Karpas-422 (cell line): Measurements from ENCODE around the gene RIMKLA. TPM values are rescaled to one million over a fixed set of nuclear protein-coding genes. Genes with fewer than 3 reads are reported as not detected.

Source experiments
- DNase-seq: peaks from one replicate; pipeline ENCODE4 v3.0.0-alpha.2; 2015
- H2AFZ ChIP-seq: fragments of 200-600 bp; sonication (generic); 2 replicates; pipeline ENCODE4 v1.6.1; 2014; ENCODE audit warnings: antibody characterized with exemption, low read length, mixed read lengths
- H3K27ac ChIP-seq: fragments of 200-600 bp; sonication (generic); 2 replicates; pipeline ENCODE4 v1.5.1; 2014; ENCODE audit warnings: mild to moderate bottlenecking, low read length, moderate library complexity
- H3K27me3 ChIP-seq: fragments of 200-600 bp; sonication (generic); 2 replicates; pipeline ENCODE4 v1.6.1; 2014; ENCODE audit warnings: low read length, mixed read lengths
- H3K36me3 ChIP-seq: fragments of 200-600 bp; sonication (generic); 2 replicates; pipeline ENCODE4 v1.6.1; 2014; ENCODE audit warnings: low read length, mixed read lengths; ENCODE audit not compliant: insufficient read depth
- H3K4me1 ChIP-seq: fragments of 200-600 bp; sonication (generic); 2 replicates; pipeline ENCODE4 v1.6.1; 2014; ENCODE audit warnings: mild to moderate bottlenecking, low read length, mixed read lengths
- H3K4me2 ChIP-seq: fragments of 200-600 bp; sonication (generic); 2 replicates; pipeline ENCODE4 v1.6.1; 2014; ENCODE audit warnings: low read length, low read depth, mild to moderate bottlenecking; ENCODE audit not compliant: poor library complexity, severe bottlenecking
- H3K4me3 ChIP-seq: fragments of 200-600 bp; sonication (generic); 2 replicates; pipeline ENCODE4 v1.5.1; 2014; ENCODE audit warnings: mild to moderate bottlenecking, antibody characterized with exemption, low read length, mixed read lengths
- H3K79me2 ChIP-seq: fragments of 200-600 bp; sonication (generic); 2 replicates; pipeline ENCODE4 v1.6.1; 2014; ENCODE audit warnings: mild to moderate bottlenecking, low read length, mixed read lengths
- H3K9ac ChIP-seq: fragments of 200-600 bp; sonication (generic); 2 replicates; pipeline ENCODE4 v1.6.0; 2014; ENCODE audit warnings: low read length
- H3K9me2 ChIP-seq: fragments of 200-600 bp; sonication (generic), shearing (Covaris generic); replicated peaks from 2 replicates; pipeline ENCODE4 v1.6.0; 2014; ENCODE audit warnings: mild to moderate bottlenecking, low read length, moderate library complexity; ENCODE audit not compliant: insufficient read depth
- H3K9me3 ChIP-seq: fragments of 300-700, 200-600 bp; sonication (generic); 2 replicates; pipeline ENCODE4 v1.6.1; 2014; ENCODE audit warnings: low read length, mixed read lengths
- H4K20me1 ChIP-seq: fragments of 200-600 bp; sonication (generic); 2 replicates; pipeline ENCODE4 v1.6.1; 2014; ENCODE audit warnings: mild to moderate bottlenecking, antibody characterized with exemption, low read length, low read depth; ENCODE audit not compliant: insufficient read depth
- total RNA-seq: library from RNA; depleted of rRNA; stranded (reverse); fragments of >200 nt; shearing (Covaris generic); gene quantifications from 2 replicates; pipeline ENCODE4 v1.2.3, GENCODE V29; 2014; ENCODE audit warnings: low replicate concordance

RIMKLA gene
- total RNA-seq, 1 experiment from 2014 or later, result 2.1 TPM

- Histone ChIP-seq H3K27me3 (no peaks in the 10 kb centered on the region), H3K36me3 (no peaks in the 10 kb centered on the region)
- no peak for DNase-seq
Measured at GRCh38 chr1:42429603-42430002, 49.0 kb downstream of the RIMKLA start.

GRCh38 chr1:42430286-42431135 lies 49.9 kb downstream of the RIMKLA start:
- H3K9ac ChIP-seq, result no peak overlapping the region
- no peaks in the 10 kb centered on the region for H4K20me1 ChIP-seq
- H3K4me2 ChIP-seq, result no peak overlapping the region
- H3K79me2 ChIP-seq, result no peaks in the 10 kb centered on the region
- no peak for DNase-seq
- no peaks in the 10 kb centered on the region for H3K27me3 ChIP-seq
- H3K27ac ChIP-seq, result no peak overlapping the region
- no peak overlapping the region for H2AFZ ChIP-seq
- H3K9me2 ChIP-seq, result no peaks in the 10 kb centered on the region
- no peaks in the 10 kb centered on the region for H3K9me3 ChIP-seq
- no peaks in the 10 kb centered on the region for H3K36me3 ChIP-seq
- no peak overlapping the region for H3K4me3 ChIP-seq
- H3K4me1 ChIP-seq, result no peaks in the 10 kb centered on the region

More at GRCh38 chr1:42429603-42430002, 49.0 kb downstream of the RIMKLA start:
- no peak overlapping the region for H3K27ac ChIP-seq
- no peak overlapping the region for H3K4me3 ChIP-seq
- H2AFZ ChIP-seq, result no peak overlapping the region
- H3K4me2 ChIP-seq, result no peak overlapping the region
- no peaks in the 10 kb centered on the region for H3K9me3 ChIP-seq
- H3K4me1 ChIP-seq, result no peaks in the 10 kb centered on the region
- no peaks in the 10 kb centered on the region for H4K20me1 ChIP-seq
- no peak overlapping the region for H3K9ac ChIP-seq
- H3K79me2 ChIP-seq, result no peaks in the 10 kb centered on the region
- no peaks in the 10 kb centered on the region for H3K9me2 ChIP-seq

GRCh38 chr1:42431514-42431913 lies 50.9 kb downstream of the RIMKLA start:
- no peaks in the 10 kb centered on the region for H3K27me3 ChIP-seq
- H2AFZ ChIP-seq, result no peak overlapping the region
- H3K79me2 ChIP-seq, result no peaks in the 10 kb centered on the region
- no peak overlapping the region for H3K27ac ChIP-seq
- H3K9ac ChIP-seq, result no peak overlapping the region
- no peak overlapping the region for H3K4me3 ChIP-seq
- no peaks in the 10 kb centered on the region for H3K36me3 ChIP-seq
- H3K4me2 ChIP-seq, result no peak overlapping the region
- H4K20me1 ChIP-seq, result no peaks in the 10 kb centered on the region
- no peak for DNase-seq
- no peaks in the 10 kb centered on the region for H3K9me3 ChIP-seq
- no peaks in the 10 kb centered on the region for H3K4me1 ChIP-seq
- H3K9me2 ChIP-seq, result no peaks in the 10 kb centered on the region

GRCh38 chr1:42432714-42433113 lies 52.1 kb downstream of the RIMKLA start:
- H3K27ac ChIP-seq, result no peak overlapping the region
- no peaks in the 10 kb centered on the region for H3K27me3 ChIP-seq
- no peaks in the 10 kb centered on the region for H4K20me1 ChIP-seq
- H3K9me2 ChIP-seq, result no peaks in the 10 kb centered on the region
- no peak overlapping the region for H3K4me3 ChIP-seq
- no peaks in the 10 kb centered on the region for H3K4me1 ChIP-seq
- no peak overlapping the region for H3K4me2 ChIP-seq
- no peak overlapping the region for H2AFZ ChIP-seq
- no peaks in the 10 kb centered on the region for H3K36me3 ChIP-seq
- no peaks in the 10 kb centered on the region for H3K9me3 ChIP-seq
- no peak overlapping the region for H3K9ac ChIP-seq
- no peaks in the 10 kb centered on the region for H3K79me2 ChIP-seq
- DNase-seq, result no peak

- H3K9ac ChIP-seq, result no peak overlapping the region
- no peak overlapping the region for H3K27ac ChIP-seq
- no peaks in the 10 kb centered on the region for H3K4me1 ChIP-seq
- H3K9me3 ChIP-seq, result no peaks in the 10 kb centered on the region
- no peak overlapping the region for H3K4me3 ChIP-seq
- H3K36me3 ChIP-seq, result no peaks in the 10 kb centered on the region
- no peak for DNase-seq
- H3K27me3 ChIP-seq, result no peaks in the 10 kb centered on the region
- no peaks in the 10 kb centered on the region for H3K9me2 ChIP-seq
- no peak overlapping the region for H2AFZ ChIP-seq
- no peaks in the 10 kb centered on the region for H4K20me1 ChIP-seq
- no peak overlapping the region for H3K4me2 ChIP-seq
- H3K79me2 ChIP-seq, result no peaks in the 10 kb centered on the region
Measured at GRCh38 chr1:42433369-42433768, 52.8 kb downstream of the RIMKLA start.

- H3K4me3 ChIP-seq, result no peak overlapping the region
- no peaks in the 10 kb centered on the region for H3K36me3 ChIP-seq
Measured at GRCh38 chr1:42434340-42434739, 53.7 kb downstream of the RIMKLA start.

GRCh38 chr1:42439940-42440339 lies 59.3 kb downstream of the RIMKLA start:
- Histone ChIP-seq H3K27me3 (no peaks in the 10 kb centered on the region), H3K4me3 (no peak overlapping the region), H3K9me3 (no peaks in the 10 kb centered on the region), H3K4me2 (no peak overlapping the region), H3K9me2 (no peaks in the 10 kb centered on the region), H2AFZ (no peak overlapping the region), H3K79me2 (no peaks in the 10 kb centered on the region), H4K20me1 (no peaks in the 10 kb centered on the region), H3K27ac (no peak overlapping the region), H3K9ac (no peak overlapping the region), H3K4me1 (no peaks in the 10 kb centered on the region), H3K36me3 (no peaks in the 10 kb centered on the region)
- no peak for DNase-seq

More at GRCh38 chr1:42434340-42434739, 53.7 kb downstream of the RIMKLA start:
- Histone ChIP-seq H4K20me1 (no peaks in the 10 kb centered on the region), H2AFZ (no peak overlapping the region), H3K4me2 (no peak overlapping the region), H3K27me3 (no peaks in the 10 kb centered on the region), H3K9ac (no peak overlapping the region), H3K9me3 (no peaks in the 10 kb centered on the region), H3K79me2 (no peaks in the 10 kb centered on the region), H3K27ac (no peak overlapping the region), H3K9me2 (no peaks in the 10 kb centered on the region), H3K4me1 (no peaks in the 10 kb centered on the region)
- no peak for DNase-seq

- DNase-seq, result no peak
- no peak overlapping the region for H3K4me3 ChIP-seq
- no peaks in the 10 kb centered on the region for H3K79me2 ChIP-seq
- H3K4me2 ChIP-seq, result no peak overlapping the region
- H3K27ac ChIP-seq, result no peak overlapping the region
- H3K4me1 ChIP-seq, result no peaks in the 10 kb centered on the region
- H3K27me3 ChIP-seq, result no peaks in the 10 kb centered on the region
- no peaks in the 10 kb centered on the region for H4K20me1 ChIP-seq
- H3K36me3 ChIP-seq, result no peaks in the 10 kb centered on the region
- H3K9ac ChIP-seq, result no peak overlapping the region
- H3K9me2 ChIP-seq, result no peaks in the 10 kb centered on the region
- H2AFZ ChIP-seq, result no peak overlapping the region
- no peaks in the 10 kb centered on the region for H3K9me3 ChIP-seq
Measured at GRCh38 chr1:42442662-42443061, 62.1 kb downstream of the RIMKLA start.
